HepG2 (cell line): ENCODE results near the gene RIF1. TPM values are rescaled to one million over a fixed set of nuclear protein-coding genes. Genes with fewer than 3 reads are reported as not detected.

Experiments
- ATAC-seq: fragments of 200-7000 bp; cut with Tn5 transposase; 3 replicates; pipeline ENCODE4 v1.9.1; 2020; ENCODE audit warnings: mild to moderate bottlenecking, moderate library complexity
- BruUV-seq: library from RNA; stranded (reverse); fragments of 400-500 nt; replicated peaks from 2 replicates; lab custom pipeline; 2021; lab: Mats Ljungman, UMichigan
- CTCF ChIA-PET: fragments of 300-600 bp; formaldehyde crosslinking; extraction: SDS; loops from one replicate; lab custom pipeline; 2021; ENCODE audit warnings: low total read pairs, inconsistent platforms, low intra/inter-chr PET ratio; lab: Yijun Ruan, JAX
- POLR2A ChIA-PET: fragments of 350-600 bp; sonication (Branson Sonifier 250); formaldehyde crosslinking; loops from one replicate; lab custom pipeline; 2020; ENCODE audit warnings: antibody characterized with exemption, inconsistent platforms; lab: Yijun Ruan, JAX
- DNase-seq: peaks from one replicate; pipeline ENCODE4 v3.0.0-alpha.2; 2015; ENCODE audit warnings: low spot score
- FAIRE-seq: peaks from 3 replicates; lab custom pipeline; 2011; peaks lifted over from hg19 to GRCh38; lab: Jason Lieb, UNC
- H2AFZ ChIP-seq: one replicate; pipeline ENCODE4 v1.6.1; 2011; ENCODE audit warnings: low read length, inconsistent platforms
- H3K27ac ChIP-seq: fragments of 300-600 bp; 3 replicates; pipeline ENCODE4 v1.8.0; 2011; ENCODE audit warnings: mixed run types, mild to moderate bottlenecking, mixed read lengths, low read length, inconsistent platforms; ENCODE audit not compliant: insufficient read depth; ENCODE audit errors: extremely low read length
- H3K27me3 ChIP-seq, 2 experiments: fragments of 200-600 bp in 1 of 2; 2 replicates in 1 of 2; 3 replicates in 1 of 2; pipeline versions ENCODE4 v1.6.0 to v1.8.0; 2011; ENCODE audit warnings: low read length in 2 of 2, mild to moderate bottlenecking in 2 of 2, moderate library complexity in 2 of 2, inconsistent platforms in 1 of 2; ENCODE audit not compliant: insufficient read depth in 2 of 2, control insufficient read depth in 1 of 2
- H3K36me3 ChIP-seq, 2 experiments: fragments of 200-600 bp in 1 of 2; replicated peaks in 1 of 2; 2 replicates in 1 of 2; 3 replicates in 1 of 2; pipeline versions ENCODE4 v1.5.1 to v1.8.0; 2011; ENCODE audit warnings: low read length in 2 of 2, inconsistent platforms in 1 of 2; ENCODE audit not compliant: insufficient read depth in 2 of 2, control insufficient read depth in 1 of 2
- H3K4me1 ChIP-seq: 2 replicates; pipeline ENCODE4 v1.5.1; 2012; ENCODE audit warnings: low read length, inconsistent platforms; ENCODE audit not compliant: insufficient read depth
- H3K4me2 ChIP-seq: 2 replicates; pipeline ENCODE4 v1.6.0; 2011; ENCODE audit warnings: low read depth, low read length, inconsistent platforms
- H3K4me3 ChIP-seq, 3 experiments: fragments of 200-600 bp in 1 of 3; sonication (generic), shearing (Covaris generic) in 1 of 3; replicated peaks in 1 of 3; 2 replicates each; pipeline ENCODE4 v1.5.1; 2011 to 2016; ENCODE audit warnings: low read length in 3 of 3, inconsistent platforms in 2 of 3, low read depth in 2 of 3, mild to moderate bottlenecking in 2 of 3, control low read depth in 1 of 3, mixed read lengths in 1 of 3; ENCODE audit not compliant: insufficient read depth in 1 of 3
- H3K79me2 ChIP-seq: one replicate; pipeline ENCODE4 v1.6.1; 2011; ENCODE audit warnings: low read length, inconsistent platforms; ENCODE audit not compliant: insufficient read depth
- H3K9ac ChIP-seq: 2 replicates; pipeline ENCODE4 v1.6.0; 2011; ENCODE audit warnings: mild to moderate bottlenecking, low read depth, low read length, inconsistent platforms; ENCODE audit not compliant: insufficient read depth
- H3K9me3 ChIP-seq: 2 replicates; pipeline ENCODE4 v1.5.1; 2012; ENCODE audit warnings: mild to moderate bottlenecking, low read length
- H4K20me1 ChIP-seq: 2 replicates; pipeline ENCODE4 v1.6.0; 2011; ENCODE audit warnings: inconsistent platforms, mild to moderate bottlenecking, low read length, moderate library complexity; ENCODE audit not compliant: insufficient read depth
- ARNT2 ChIP-seq: sonication (generic); formaldehyde crosslinking; IDR thresholded peaks from 2 replicates; pipeline ENCODE4 v1.8.0; 2022; ENCODE audit warnings: mild to moderate bottlenecking, low read depth, missing genetic modification reagents, moderate library complexity
- ETV5 ChIP-seq: IDR thresholded peaks from 2 replicates; pipeline ENCODE4 v1.6.1; 2018; ENCODE audit warnings: missing biosample characterization, missing genetic modification reagents, inconsistent platforms, borderline replicate concordance
- GATAD2A ChIP-seq: IDR thresholded peaks from 2 replicates; pipeline ENCODE4 v1.6.1; 2016
- GLMP ChIP-seq: sonication (generic); formaldehyde crosslinking; IDR thresholded peaks from 2 replicates; pipeline ENCODE4 v1.9.0; 2021; ENCODE audit warnings: missing genetic modification reagents, mild to moderate bottlenecking, borderline replicate concordance
- HDAC2 ChIP-seq: sonication (generic); formaldehyde crosslinking; IDR thresholded peaks from 2 replicates; pipeline ENCODE4 v1.4.0; 2020; ENCODE audit warnings: missing genetic modification reagents
- KMT2B ChIP-seq: IDR thresholded peaks from 2 replicates; pipeline ENCODE4 v1.6.1; 2016; ENCODE audit warnings: missing genetic modification reagents, missing compliant biosample characterization
- SATB2 ChIP-seq: sonication (generic); formaldehyde crosslinking; IDR thresholded peaks from 2 replicates; pipeline ENCODE4 v1.5.0; 2020; ENCODE audit warnings: missing genetic modification reagents
- ZKSCAN8 ChIP-seq: IDR thresholded peaks from 2 replicates; pipeline ENCODE4 v1.6.1; 2016; ENCODE audit warnings: borderline replicate concordance, missing genetic modification reagents, missing compliant biosample characterization
- ZNF367 ChIP-seq: sonication (generic); formaldehyde crosslinking; IDR thresholded peaks from 2 replicates; pipeline ENCODE4 v1.4.0; 2020; ENCODE audit warnings: missing genetic modification reagents, borderline replicate concordance
- ZNF407 ChIP-seq: sonication (generic); formaldehyde crosslinking; IDR thresholded peaks from one replicate; pipeline ENCODE4 v1.5.1; 2020; ENCODE audit warnings: mild to moderate bottlenecking, missing genetic modification reagents; ENCODE audit errors: not compliant biosample characterization
- ZNF619 ChIP-seq: sonication (generic); formaldehyde crosslinking; IDR thresholded peaks from 2 replicates; pipeline ENCODE4 v1.4.0; 2020; ENCODE audit warnings: mild to moderate bottlenecking, missing genetic modification reagents
- ZNF672 ChIP-seq: sonication (generic); formaldehyde crosslinking; IDR thresholded peaks from 2 replicates; pipeline ENCODE4 v1.8.1; 2022; ENCODE audit warnings: missing genetic modification reagents
- ZNF772 ChIP-seq: sonication (generic); formaldehyde crosslinking; IDR thresholded peaks from 2 replicates; pipeline ENCODE4 v1.5.0; 2020; ENCODE audit warnings: mild to moderate bottlenecking, missing genetic modification reagents
- ZNF781 ChIP-seq: sonication (generic); formaldehyde crosslinking; IDR thresholded peaks from 2 replicates; pipeline ENCODE4 v1.5.1; 2020; ENCODE audit warnings: borderline replicate concordance, mild to moderate bottlenecking, missing genetic modification reagents; ENCODE audit errors: not compliant biosample characterization
- ZNF792 ChIP-seq: IDR thresholded peaks from 2 replicates; pipeline ENCODE4 v1.6.1; 2016
- WGBS: methylation state at CpG from one replicate; pipeline ENCODE4 v1.1.6; 2017; ENCODE audit warnings: low lambda C conversion rate; 5-methylcytosine and 5-hydroxymethylcytosine counted together
- in situ Hi-C: cut with HindIII; loops from 2 replicates; pipeline ENCODE4 v1.10.0; 2017; ENCODE audit warnings: low pct_unique_long_range_greater_than_20kb; ENCODE audit not compliant: extremely low pct_ligation_motif_present
- intact Hi-C: fragments of 100-400 bp; cut with micrococcal nuclease; formaldehyde crosslinking; loops from one replicate; pipeline ENCODE4 v1.10.0; 2022; ENCODE audit not compliant: unreplicated experiment
- polyA plus RNA-seq, 8 experiments: library from polyadenylated mRNA; depleted of rRNA in 3 of 8; stranded (reverse) in 7 of 8; unstranded in 1 of 8; fragments of >200 nt; fragmentation: Illumina TruSeq in 4 of 8; extraction: Trizol in 4 of 8; gene quantifications; 2 replicates each; pipeline versions ENCODE4 v1.2.1 to v1.2.3, GENCODE V29; 2011 to 2016; ENCODE audit warnings: low read depth in 4 of 8, missing spikeins in 1 of 8, mixed read lengths in 1 of 8; ENCODE audit not compliant: insufficient read depth in 1 of 8
- total RNA-seq, 5 experiments: library from RNA; depleted of rRNA; stranded (reverse); fragments of >200 nt; fragmentation: Illumina TruSeq; extraction: Trizol; gene quantifications; 2 replicates each; pipeline ENCODE4 v1.2.3, GENCODE V29; 2016; ENCODE audit warnings: low read depth in 1 of 5

Gene RIF1
- total and polyA plus RNA-seq, 2 of the 13 experiments (the other 11 are each of a cell fraction or from before 2014, with no cell fraction given) = 12.1 to 73.6 TPM

- no TSS peak for BruUV-seq
- Histone ChIP-seq H4K20me1 (peaks cover 4% of the 10 kb centered on the region; the same call in 1 of the 2 replicates), H3K9me3 (no peaks in the 10 kb centered on the region), H3K27me3 (no peaks in the 10 kb centered on the region), H3K4me2 (peak overlapping the region; percentile 82), H3K4me3 (peak overlapping the region; percentile 81 to 99 (median 85)), H2AFZ (no peak overlapping the region), H3K79me2 (peaks cover 41% of the 10 kb centered on the region), H3K9ac (peak overlapping the region; percentile 93), H3K27ac (peak overlapping the region; percentile 92), H3K36me3 (peaks cover 3 to 36% of the 10 kb centered on the region in 2 experiments; a peak in 4 of 5 replicates), H3K4me1 (peaks cover 36% of the 10 kb centered on the region)
- FAIRE-seq (no peak), ATAC-seq (peak; percentile 59; the same call in 2 of the 3 replicates), DNase-seq (peak; percentile 50)
- ChIA-PET CTCF (no interaction called here), POLR2A (interaction anchor here (0.7 to 1.4 kb wide), 4 partner anchors 8 to 1824 kb away, joined by 3 to 5 read pairs (median 4); no protein-coding TSS in a partner anchor)
- intact Hi-C loops (loop anchor here (2.0 kb wide), 1 partner anchor 150 kb away; the partner anchor contains the start of gene RBM43), in situ Hi-C loops (no loop called here)
- 1% methylated on average over 21 of the region's 21 CpGs for WGBS
- TF ChIP-seq ZNF672 (CRISPR knock-in tag) = no peak
- no peak for TF ChIP-seq ETV5 (CRISPR knock-in tag)
- peak; percentile 10 for TF ChIP-seq ZNF781
- TF ChIP-seq GATAD2A = peak; percentile 35; the same call in 1 of the 2 replicates
- TF ChIP-seq ZKSCAN8 (CRISPR knock-in tag) = no peak
- 0 out of 2 replicates have a peak, but pooled peaks have one; percentile 23 for TF ChIP-seq ZNF772 (CRISPR knock-in tag)
- TF ChIP-seq ARNT2 (CRISPR knock-in tag) = no peak
- peak; percentile 17 for TF ChIP-seq ZNF407
- TF ChIP-seq ZNF367 (CRISPR knock-in tag) = no peak; the same call in 1 of the 2 replicates
- peak; percentile 10; the same call in 1 of the 2 replicates for TF ChIP-seq HDAC2 (CRISPR knock-in tag)
- no peak for TF ChIP-seq SATB2
- 0 out of 2 replicates have a peak, but pooled peaks have one; percentile 38 for TF ChIP-seq ZNF619
- no peak for TF ChIP-seq GLMP
- TF ChIP-seq KMT2B = no peak
- peak; percentile 41; the same call in 1 of the 2 replicates for TF ChIP-seq ZNF792 (CRISPR knock-in tag)
These were observed 758 bp downstream of the RIF1 start for GRCh38 chr2:151410485-151410834.
